GM19467 (cell line): ENCODE data around the gene ABCG1.

Experiments used
- ATAC-seq: cut with Tn5 transposase; IDR thresholded peaks from one replicate; pipeline ENCODE4 v1.9.1; 2021; ENCODE audit warnings: mild to moderate bottlenecking, moderate library complexity; ENCODE audit not compliant: unreplicated experiment

The ABCG1 gene

DNA sequence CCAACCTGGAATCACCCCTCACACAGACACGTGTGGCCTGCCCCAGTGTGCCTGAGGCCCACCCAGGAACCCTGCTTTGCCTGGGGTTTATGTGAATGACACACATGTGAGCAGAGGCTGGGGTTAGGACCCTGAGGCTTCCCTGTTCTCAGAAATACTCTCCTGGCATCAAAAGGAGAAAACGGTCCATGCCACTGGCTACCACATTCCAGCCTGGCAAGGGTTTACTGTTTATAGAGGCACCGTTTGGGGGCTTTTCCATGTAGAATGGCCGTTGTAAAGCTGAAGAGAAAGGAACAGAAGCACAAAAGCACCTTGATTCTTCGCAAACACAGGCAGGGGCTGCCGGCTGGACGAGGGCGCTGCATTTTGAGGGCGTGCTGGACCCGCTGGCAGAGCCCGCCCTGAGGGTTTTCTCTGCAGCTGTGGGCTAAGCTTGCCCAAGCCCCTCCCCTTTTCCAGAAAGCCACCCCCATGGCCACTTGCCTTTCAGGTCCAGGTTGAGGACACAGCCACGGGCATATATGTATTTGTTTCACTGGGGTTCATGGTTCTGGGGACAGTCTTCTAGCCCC lies 83.2 kb downstream of the ABCG1 start:
- no peak for ATAC-seq

DNA sequence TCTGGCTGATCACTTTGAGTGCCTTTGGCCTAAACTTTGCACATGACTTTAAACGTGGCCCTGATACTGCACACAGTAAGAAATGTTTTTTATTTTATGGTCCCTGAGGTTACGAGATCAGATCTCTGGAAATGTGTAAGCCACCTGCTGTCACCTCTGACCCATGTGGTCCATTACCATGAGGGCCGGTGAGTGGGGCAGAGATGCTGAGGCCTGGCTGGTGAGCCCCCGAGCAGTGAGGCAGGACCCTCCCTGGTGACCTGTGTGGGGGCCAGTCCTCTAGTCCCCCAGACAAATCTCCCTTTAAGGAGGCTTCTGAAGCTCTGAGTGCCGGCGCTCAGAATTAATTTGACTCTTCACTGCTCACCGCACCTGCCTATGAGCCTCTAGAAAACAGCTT lies 83.9 kb downstream of the ABCG1 start:
- no peak for ATAC-seq

DNA sequence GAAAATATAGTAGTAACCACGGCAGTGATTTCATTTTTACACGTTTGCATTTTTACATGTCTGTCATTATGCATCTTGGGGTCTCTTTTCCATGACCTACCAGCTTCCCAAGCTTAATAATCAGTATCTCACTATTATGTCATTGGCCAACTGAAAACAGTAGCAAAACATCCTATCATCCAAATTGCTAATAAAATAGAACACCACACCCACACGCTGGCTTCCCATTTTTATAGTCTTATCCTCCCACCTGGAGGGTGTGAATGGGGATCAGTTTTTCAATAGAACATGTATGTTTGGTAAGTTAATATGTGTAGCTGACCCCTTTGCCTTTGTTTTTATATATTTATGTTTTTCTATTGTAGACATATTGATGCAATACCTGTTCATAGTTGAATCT lies 84.5 kb downstream of the ABCG1 start:
- no peak for ATAC-seq

DNA sequence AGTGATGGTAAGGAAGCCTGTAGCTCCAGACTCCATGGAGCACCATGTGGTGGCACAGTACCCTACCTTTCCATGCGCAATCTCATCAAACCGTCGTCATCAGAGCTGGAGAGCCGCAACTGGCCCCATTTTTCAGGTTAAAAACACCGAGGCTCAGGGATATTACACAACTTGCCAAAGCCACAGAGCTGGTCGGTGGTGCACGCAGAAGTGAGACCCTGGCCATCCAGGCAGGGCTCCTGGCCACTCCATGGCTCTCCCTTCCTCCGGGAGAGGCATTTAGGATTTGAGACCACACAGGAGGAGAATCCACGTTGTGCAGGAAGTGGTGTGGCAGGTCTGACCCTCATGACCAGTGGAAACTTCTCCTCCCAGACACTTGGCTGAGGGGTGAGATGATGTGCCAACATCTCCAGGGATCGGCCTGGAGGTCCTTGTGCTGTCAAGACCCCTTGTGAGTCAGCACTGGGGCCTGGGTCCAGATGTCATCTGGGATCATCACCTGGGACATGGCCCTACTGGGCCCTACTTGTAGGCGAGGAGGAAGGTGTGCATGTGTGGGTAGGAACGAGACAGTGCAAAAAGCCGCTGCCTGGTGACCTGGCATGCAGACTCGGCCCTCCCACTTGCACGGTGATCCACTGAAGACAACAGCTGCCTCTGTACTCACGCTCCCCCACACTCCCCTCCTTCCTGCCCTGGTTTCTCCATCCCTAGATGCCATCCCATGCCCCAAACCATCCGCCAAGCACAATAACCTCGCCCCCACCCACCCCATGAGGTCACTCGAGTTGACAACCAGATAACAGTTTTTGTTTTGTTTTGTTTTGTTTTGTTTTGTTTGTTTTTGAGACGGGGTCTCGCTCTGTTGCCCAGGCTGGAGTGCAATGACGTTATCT lies 85.9 kb downstream of the ABCG1 start:
- ATAC-seq = no peak

DNA sequence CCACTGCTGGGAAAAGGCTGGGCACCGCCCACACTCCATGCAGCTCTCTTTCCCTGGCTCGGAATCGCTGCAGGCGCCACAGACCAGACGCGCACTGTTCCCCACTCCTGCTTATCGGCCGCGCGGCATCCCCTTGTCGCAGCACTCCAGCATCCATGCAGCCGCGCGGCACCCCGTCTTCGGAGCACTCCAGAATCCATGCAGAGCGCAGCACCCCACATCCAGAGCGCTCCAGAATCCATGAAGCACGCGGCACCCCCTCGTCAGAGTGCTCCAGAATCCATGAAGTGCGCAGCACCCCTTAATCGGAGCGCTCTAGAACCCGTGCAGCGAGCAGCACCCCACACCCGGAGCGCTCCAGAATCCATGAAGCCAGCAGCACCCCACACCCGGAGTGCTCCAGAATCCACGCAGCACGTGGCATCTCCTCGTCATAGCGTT lies 86.8 kb downstream of the ABCG1 start:
- ATAC-seq = no peak

DNA sequence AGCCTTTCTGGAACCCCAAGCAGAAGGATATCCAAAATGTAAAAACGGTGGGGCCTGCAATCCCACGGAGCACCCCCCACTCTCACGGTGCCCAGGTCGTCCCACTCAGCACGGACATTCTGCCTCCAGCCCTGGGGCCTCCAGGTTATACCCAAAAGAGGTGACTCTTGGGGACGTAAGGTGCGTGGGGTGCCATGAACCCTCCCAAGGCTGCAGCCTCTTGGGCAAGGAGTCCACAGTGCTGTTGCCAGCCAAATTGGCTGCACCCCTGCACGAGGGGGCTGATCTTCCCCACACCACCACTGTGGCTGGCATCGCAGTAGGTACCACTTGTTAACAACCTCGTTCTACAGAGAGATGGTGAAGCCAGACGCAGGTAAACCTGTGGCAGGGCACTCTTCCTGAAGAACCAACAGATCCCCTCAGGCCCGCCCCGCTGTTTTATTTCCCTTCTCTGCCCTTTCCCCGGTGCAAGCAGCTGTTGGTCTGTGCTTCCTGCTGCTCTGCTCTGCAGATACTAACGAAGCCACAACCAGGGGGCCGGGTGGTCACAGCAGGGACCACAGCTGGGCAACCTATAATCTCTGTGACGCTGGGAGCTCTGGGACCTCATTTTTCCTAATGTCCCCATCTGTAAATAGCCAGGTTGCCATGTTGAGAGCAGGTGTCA lies 87.6 kb downstream of the ABCG1 start:
- no peak for ATAC-seq

DNA sequence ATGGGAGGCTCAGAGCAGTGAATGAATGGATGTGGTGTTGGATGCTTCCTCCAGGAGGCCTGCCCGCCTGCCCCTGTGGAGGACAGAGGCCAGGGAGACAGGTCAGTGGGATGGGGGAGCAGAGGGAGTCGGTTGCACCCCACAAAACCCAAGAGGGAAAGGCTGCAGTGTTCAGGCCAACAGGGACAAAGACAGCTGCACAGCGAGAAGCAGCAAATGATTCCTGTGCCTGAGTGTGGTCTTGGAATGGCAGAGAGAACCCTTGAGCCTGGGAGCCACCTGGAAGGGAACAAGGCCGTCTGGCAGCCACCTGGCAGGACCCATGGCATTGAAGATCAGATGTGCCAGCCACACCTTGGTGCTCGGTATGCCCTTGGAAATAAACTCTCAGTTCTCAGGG lies 88.2 kb downstream of the ABCG1 start:
- ATAC-seq = no peak

DNA sequence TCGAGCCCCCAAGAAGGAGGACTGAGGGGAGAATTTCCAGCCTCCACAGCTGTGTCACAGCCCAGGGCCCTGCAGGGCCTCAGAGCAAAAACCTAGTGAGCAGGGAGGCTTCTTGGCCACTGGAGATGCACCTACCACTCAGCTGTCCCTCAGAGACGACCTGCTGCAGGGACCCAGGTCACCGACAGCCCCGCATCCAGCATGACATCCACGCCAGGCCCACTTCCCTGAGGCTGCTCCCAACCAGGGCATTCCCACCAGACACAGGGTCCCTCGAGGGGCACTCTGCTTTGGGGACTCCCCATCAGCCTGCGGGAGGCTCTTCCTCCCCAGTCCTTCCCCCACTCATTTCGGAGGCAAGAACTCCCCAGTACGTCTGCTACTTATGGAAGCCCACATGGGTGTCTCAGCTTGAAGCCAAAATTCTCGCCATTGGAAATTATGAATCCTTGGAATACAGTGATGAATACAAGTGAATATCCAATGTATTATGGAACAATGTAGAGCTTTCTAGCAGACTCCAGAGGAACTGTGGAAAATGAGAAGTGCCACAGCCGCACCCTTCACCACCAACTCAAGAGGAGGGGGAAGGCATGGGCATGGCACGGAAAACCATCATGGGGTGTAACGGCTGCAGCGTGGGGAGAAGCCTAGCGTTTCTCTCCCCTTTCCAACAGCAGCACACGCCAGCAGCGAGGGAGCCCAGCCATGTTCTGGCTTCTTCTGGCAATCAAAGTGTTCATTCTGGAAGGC lies 89.4 kb downstream of the ABCG1 start:
- ATAC-seq = no peak

DNA sequence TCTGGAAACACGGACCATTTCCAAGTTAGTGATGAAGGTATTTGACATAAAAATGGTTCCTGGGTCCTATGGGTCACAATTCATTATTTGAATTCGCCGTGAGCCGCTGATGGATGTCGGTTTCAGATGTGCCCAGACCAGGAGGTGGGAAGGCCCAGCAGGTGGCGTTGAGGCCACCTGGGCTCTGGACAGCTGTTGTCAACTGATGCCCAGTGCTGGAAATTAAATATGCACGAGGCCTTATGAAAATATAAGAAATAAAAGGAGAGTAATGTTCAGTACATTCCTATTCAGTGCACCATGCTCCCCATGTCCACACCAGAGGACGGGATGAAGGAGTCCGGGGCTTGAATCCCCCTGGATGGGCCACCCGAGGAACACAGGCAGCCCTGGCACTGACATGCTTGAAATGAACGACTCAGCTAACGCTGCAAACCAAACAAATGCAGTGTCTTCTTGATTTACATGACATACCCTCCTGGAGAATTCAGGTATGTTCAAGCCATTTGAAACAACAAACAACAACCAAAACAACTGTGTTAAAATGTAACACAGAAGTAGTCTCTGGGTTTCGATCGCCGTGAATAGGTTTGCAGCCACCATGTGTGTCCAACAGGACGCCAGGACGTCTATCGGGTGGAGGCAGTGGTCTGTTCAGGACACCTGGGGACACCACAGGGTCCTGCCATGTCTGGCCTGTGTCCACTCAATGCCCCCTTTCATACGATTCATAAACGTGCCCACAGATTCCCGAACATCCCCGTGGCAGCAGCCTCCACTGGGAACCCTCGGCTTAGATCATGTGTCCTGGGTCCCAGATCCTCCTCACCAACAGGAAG lies 90.2 kb downstream of the ABCG1 start:
- ATAC-seq = no peak

DNA sequence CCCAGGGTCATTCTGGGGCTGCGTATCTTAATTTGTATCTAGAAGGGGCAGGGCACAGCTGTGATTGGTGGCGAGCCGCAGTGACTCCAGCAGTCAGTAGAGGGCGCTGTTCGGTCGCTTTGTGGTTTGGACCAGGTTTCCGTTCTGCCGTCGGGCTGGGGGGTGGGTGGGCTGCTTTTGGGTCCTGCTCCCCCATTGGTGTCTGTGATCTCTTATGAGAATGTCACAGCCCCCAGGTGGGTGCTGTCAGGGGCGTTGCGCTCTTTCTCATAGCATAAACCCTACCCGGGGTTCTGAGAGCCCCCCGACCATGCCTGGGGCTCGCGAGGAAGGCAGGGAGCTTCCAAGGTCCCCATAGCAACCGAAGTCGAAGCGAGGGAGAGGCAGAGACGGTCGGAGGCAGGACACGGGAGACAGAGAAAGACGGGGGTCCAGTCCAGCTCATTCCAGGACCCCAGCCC lies 90.8 kb downstream of the ABCG1 start:
- no peak for ATAC-seq

DNA sequence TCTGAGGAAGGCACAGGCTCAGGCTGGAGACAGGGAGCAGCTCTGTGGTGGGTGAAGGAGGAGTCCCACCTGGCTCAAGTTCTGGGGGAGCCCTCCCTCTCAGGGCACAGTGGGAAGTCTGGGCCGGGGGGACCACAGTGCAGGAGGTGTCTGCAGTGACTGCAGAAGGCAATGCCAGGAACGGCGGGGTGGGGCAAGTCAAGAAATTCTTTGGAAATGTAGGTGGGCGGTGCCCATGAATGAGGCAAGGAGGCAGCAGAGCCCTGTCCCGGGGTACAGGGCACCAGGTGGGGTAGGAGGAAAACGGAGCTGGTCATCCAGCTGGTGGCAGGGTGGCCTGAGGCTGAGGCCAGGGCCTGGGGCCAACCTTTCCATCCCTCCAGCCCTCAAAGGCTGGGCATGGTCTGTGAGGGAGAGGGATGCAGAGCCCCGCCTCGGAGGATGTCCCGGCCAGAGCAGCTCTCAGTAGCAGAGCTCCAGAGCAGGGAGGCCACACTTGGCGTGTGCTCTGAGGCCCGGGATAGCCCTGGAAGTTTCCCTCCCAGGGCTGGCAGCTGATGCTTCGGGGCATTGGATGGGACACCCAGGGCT lies 91.6 kb downstream of the ABCG1 start:
- ATAC-seq = no peak

DNA sequence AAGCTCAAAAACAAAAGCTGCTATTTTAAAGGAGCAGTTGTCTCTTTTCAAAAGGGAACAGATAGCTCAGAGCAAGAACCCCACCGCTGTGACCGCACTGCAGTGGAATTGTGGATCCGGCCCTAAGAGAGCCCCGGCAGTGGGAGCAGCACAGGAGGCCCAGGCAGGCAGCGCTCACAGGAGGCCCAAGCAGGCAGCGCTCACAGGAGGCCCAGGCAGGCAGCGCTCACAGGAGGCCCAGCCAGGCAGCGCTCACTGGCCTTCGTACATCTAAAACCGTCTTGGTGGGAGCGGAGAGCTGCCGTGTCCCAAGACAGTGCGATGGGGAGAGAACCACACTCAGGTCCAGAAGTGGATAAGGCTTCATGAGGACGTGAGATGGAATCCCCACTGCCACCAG lies 92.2 kb downstream of the ABCG1 start:
- no peak for ATAC-seq

DNA sequence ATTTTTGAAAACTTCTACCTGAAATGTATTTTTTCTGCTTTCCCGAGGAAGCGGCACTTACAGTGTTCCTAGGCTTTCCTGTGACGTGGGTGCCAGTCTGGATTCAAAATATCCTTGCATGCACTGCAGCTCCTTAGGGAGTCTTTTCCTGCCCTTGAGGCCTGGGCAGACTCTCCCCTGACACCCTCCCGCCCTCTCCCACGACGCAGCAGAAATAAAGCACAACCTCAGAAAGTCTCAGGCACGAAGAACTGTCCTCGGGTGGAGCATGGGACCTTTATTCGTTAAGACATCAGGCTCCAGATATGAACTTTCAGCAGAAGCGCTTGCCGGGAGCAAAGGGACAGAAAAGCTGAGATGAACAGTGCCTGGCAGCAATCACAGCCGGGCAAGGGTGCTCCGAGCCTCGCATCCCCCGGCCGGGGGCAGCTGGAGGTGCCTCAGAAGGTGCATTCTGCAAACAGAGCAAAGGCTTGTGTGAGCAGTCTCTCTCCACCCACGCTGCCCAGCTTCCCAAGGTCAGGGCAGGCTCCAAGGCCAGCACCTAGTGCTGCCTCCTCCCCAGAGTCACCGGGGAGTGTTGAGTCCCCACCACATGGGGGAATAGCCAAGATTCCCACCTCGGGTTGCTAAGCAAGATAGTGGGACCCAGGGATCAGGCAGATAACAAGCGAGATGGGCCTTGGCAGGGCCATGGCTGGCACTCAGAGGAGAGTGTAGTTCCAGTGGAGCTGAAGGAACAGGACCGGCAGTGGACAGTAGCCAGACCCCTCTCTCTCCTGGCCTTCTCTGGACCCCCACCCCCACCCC lies 93.1 kb downstream of the ABCG1 start:
- ATAC-seq = no peak

DNA sequence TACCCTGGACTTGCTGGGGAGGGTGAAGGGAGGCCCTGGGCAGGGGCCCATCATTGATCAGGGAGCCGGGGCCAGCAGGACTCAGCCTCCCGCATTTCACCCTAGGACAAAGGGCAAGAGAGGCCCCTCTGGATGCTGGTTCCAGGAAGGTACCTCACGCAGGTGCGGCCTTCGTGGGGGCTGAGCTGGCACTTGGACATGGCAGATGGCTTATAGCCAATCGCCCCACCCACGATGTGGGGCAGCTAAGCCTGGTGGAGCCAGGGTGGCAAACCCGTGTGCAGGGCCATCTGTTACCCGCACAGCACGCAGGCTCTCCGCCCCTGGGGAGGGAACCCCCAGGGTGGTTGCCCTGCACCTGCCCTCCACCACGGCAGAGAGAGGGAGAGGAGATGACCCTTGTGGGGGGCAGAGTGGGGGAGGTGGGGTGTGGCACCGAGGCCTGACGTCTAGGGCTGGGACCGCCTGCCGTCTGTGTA lies 93.7 kb downstream of the ABCG1 start:
- ATAC-seq = no peak

DNA sequence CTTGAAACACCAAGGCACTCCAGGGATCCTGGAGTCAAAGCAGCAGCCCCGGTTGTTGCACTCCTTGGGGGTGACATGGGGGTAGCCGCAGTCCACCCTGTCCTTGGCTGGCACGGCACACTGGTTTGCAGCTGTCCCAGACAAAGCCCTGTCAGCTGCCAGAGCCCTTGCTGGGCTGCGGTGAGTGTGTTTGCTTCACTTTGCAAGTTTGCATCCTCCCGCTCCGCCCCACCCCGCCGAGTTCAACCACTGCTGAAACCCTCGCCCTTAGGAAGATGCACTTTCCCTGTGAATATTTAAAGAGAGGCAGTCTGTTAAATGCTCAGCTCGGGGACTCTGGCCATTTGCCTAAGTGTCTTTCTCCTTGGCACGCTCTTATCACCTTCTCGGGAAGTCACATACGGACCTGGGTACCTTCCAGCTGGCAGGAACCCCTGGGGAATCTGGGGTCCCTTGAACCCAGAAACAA lies 94.6 kb downstream of the ABCG1 start:
- no peak for ATAC-seq

DNA sequence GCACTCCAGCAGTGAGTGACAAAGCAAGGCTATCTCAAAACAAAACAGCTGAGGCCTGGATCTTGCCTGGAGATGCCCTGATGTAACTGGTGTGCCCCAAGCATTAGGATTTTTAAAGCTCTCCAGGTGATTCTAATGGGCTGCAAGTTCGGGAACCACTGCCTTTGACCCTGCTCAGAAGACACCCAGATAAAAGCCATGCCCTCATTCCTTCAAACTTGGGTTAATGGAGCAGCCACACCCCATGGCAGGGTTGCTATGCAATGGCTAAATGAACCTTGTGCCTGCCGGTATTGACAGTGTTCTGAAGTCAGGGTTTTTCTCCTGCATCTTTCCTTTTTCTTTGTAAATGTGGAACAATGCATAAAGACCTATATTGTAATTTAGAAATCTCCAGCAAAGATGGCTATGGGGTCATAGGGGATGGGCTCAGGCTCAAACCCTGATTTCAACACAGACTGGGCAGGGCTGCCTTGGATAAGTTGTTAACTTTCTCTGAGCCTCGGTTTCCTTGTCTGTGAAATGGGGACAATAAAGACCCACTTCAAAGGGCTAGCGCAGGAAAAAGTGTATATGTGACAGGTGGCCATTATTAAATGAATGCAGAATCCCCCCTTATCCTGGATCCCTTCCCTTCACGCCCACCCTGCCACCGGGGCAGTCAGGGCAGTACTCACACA lies 95.8 kb downstream of the ABCG1 start:
- no peak for ATAC-seq

DNA sequence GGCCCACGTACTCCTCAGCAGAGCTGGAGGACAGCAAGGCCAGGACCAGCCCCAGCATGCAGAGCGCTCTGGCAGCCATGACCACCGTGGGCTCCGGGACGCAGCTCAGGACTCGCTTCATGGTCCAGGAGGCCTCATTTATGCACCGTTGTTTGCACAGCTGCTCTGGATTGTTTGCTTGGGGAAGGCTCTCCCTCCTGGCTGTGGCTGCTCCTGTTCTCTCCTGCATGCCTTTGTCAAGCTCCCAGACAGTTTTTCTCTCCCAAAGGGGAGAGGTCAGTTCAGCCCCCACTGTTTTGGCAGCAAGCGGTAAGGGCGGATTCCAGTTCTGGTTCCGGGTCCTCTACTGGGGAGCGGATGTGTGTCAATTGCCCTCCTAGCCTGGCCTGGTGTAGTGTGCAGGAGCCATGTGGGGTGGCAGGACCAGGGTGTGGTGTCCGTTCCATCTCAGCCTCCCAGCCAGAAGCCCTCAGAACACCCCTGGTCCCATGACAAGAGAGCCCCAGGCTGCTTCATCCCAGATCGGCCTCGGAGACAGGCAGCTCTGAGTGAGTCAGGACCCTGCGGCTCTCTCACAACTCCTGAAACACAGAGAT lies 96.5 kb downstream of the ABCG1 start, which contains the start of gene TFF3:
TSS of gene TFF3 (minus strand) at position 114 of the 596 bp plus-strand sequence. CDS start at position 79, 35 bp downstream.
- ATAC-seq = no peak

DNA sequence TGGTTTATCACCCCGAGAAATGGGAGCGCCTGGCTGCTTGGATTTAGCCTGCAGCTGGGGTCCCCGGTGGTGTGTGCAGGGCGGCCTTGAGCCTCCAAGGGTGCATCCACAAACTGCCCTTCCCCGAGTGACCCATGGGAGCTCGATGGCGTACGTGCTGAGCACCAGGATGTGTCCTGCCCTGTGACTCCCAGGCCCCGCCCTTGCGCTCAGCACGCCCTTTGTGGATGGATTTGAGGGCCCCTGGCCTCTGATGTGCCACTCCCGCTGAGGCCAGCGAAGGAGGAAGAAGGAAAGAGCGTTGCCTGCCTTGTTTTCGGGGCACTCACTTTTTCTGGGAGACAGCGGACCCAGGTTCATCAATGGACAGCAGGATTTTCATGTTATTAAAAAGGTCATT lies 98.0 kb downstream of the ABCG1 start:
- no peak for ATAC-seq
